Suprapubic skin (tissue), 4 donors: Measurements from ENCODE around the gene RGS16. TPM values are rescaled to one million over a fixed set of nuclear protein-coding genes. Genes with fewer than 3 reads are reported as not detected.

Experiments used
- DNase-seq, 2 donors: peaks; one replicate each; pipeline ENCODE4 v3.0.0-alpha.2; 2019; ENCODE audit warnings: low spot score in 2 of 2
- H3K27ac ChIP-seq: fragments of 200-600 bp; sonication (generic); one replicate; pipeline ENCODE4 v1.5.1; 2019
- H3K27me3 ChIP-seq: fragments of 200-600 bp; sonication (generic); one replicate; pipeline ENCODE4 v1.5.1; 2019
- H3K36me3 ChIP-seq: fragments of 200-600 bp; sonication (generic); one replicate; pipeline ENCODE4 v1.5.1; 2019
- H3K4me1 ChIP-seq: fragments of 200-600 bp; sonication (generic); one replicate; pipeline ENCODE4 v1.5.1; 2019
- H3K4me3 ChIP-seq: fragments of 200-600 bp; sonication (generic); one replicate; pipeline ENCODE4 v1.5.1; 2019; ENCODE audit warnings: mild to moderate bottlenecking
- H3K9me3 ChIP-seq: fragments of 200-600 bp; sonication (generic); one replicate; pipeline ENCODE4 v1.5.1; 2019
- EP300 ChIP-seq: sonication (generic); formaldehyde crosslinking; IDR thresholded peaks from one replicate; pipeline ENCODE4 v1.6.1; 2017; ENCODE audit warnings: antibody characterized with exemption
- POLR2A ChIP-seq, 2 donors: fragments of 450-650 bp; IDR thresholded peaks; one replicate each; pipeline ENCODE4 v1.6.1; 2017; ENCODE audit warnings: antibody characterized with exemption in 2 of 2, mild to moderate bottlenecking in 2 of 2, moderate library complexity in 2 of 2
- POLR2AphosphoS5 ChIP-seq, 3 donors: sonication (generic); formaldehyde crosslinking; IDR thresholded peaks; one replicate each; pipeline ENCODE4 v1.6.1; 2017; ENCODE audit warnings: antibody characterized with exemption in 3 of 3
- WGBS: methylation state at CpG from one replicate; pipeline ENCODE4 v1.1.5; 2018; 5-methylcytosine and 5-hydroxymethylcytosine counted together
- total RNA-seq, 4 donors: library from RNA; depleted of rRNA; stranded (reverse); fragments of >200 nt; gene quantifications; one replicate each; pipeline ENCODE4 v1.1.0, GENCODE V29; 2016
- TF ChIP-seq, protein P1 (sequence below), 2 donors: fragments of 200-600 bp in 1 of 2; fragments of 450-650 bp in 1 of 2; sonication (generic) in 1 of 2; IDR thresholded peaks; one replicate each; pipeline ENCODE4 v1.5.1; 2016 to 2019; ENCODE audit warnings: antibody characterized with exemption in 2 of 2, mild to moderate bottlenecking in 1 of 2, moderate library complexity in 1 of 2

The RGS16 gene
- total RNA-seq, 4 donors from 2014 or later: 0.40 to 3.6 (median 1.8) TPM

DNA sequence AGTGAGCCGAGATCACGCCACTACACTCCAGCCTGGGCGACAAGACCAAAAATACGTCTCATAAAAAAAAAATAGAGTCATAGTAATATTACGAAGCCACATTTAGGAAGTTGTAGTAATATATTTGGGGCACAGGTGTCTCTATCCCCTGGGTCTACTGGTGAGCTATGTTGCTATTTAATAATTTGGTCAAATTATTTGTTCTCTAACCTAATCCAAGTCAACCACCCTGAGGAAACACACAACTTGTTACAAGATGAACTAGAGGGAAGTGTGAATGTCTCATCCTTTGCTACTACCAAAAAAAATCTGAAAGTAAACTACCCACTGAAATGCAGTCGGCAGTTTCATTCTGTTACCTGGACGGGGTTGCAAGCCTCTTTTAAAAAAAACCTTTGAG, 44.9 kb upstream of the RGS16 start:
- Histone ChIP-seq H3K27me3 (no peaks in the 10 kb centered on the region), H3K27ac (no peak overlapping the region), H3K9me3 (no peaks in the 10 kb centered on the region), H3K36me3 (no peaks in the 10 kb centered on the region), H3K4me1 (no peaks in the 10 kb centered on the region), H3K4me3 (no peak overlapping the region)
- TF ChIP-seq, protein P1, sequence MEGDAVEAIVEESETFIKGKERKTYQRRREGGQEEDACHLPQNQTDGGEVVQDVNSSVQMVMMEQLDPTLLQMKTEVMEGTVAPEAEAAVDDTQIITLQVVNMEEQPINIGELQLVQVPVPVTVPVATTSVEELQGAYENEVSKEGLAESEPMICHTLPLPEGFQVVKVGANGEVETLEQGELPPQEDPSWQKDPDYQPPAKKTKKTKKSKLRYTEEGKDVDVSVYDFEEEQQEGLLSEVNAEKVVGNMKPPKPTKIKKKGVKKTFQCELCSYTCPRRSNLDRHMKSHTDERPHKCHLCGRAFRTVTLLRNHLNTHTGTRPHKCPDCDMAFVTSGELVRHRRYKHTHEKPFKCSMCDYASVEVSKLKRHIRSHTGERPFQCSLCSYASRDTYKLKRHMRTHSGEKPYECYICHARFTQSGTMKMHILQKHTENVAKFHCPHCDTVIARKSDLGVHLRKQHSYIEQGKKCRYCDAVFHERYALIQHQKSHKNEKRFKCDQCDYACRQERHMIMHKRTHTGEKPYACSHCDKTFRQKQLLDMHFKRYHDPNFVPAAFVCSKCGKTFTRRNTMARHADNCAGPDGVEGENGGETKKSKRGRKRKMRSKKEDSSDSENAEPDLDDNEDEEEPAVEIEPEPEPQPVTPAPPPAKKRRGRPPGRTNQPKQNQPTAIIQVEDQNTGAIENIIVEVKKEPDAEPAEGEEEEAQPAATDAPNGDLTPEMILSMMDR (IDR thresholded peaks at IDR 0.05): no peak
- TF ChIP-seq POLR2AphosphoS5 (IDR thresholded peaks at IDR 0.05): no peak
- no peak for TF ChIP-seq EP300
- no peak for TF ChIP-seq POLR2A (IDR thresholded peaks at IDR 0.05)
- DNase-seq: no peak
- WGBS: 92% methylated on average over 7 of the region's 7 CpGs

GRCh38 chr1:182646739-182647138, 42.5 kb upstream of the RGS16 start:
- Histone ChIP-seq H3K36me3 (no peaks in the 10 kb centered on the region), H3K4me1 (no peaks in the 10 kb centered on the region), H3K9me3 (no peaks in the 10 kb centered on the region), H3K4me3 (no peak overlapping the region), H3K27me3 (no peaks in the 10 kb centered on the region), H3K27ac (no peak overlapping the region)
- no peak for DNase-seq
- TF ChIP-seq POLR2AphosphoS5 (IDR thresholded peaks at IDR 0.05) (no peak), POLR2A (IDR thresholded peaks at IDR 0.05) (no peak), EP300 (no peak)
- TF ChIP-seq, protein P1 (IDR thresholded peaks at IDR 0.05): no peak
- 61% methylated on average over 2 of the region's 2 CpGs for WGBS

- WGBS: 85% methylated on average over 4 of the region's 4 CpGs
These were observed 40.7 kb upstream of the RGS16 start for GRCh38 chr1:182644886-182645285.

DNA sequence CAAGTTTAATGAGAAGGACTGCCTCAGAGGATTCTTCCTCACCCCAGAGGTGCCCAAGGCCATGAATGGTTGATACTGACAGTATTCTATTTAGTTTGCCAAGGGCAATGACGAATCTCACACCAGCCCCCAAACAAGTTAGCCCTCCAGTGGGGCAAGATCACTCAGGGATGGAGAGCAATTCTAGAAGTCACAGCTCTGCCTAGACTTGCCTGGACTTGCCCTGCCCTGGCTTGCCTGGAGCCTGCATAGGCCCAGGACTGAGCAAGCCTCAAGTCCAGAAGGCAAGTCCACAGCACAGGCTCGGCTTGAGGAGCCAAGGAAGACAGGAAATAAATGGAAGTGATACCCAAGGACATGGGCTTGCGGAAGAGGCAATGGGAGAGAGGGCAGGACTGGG, 39.5 kb upstream of the RGS16 start:
- no peaks in the 10 kb centered on the region for H3K9me3 ChIP-seq
- DNase-seq: no peak
- H3K4me1 ChIP-seq: no peaks in the 10 kb centered on the region
- H3K27me3 ChIP-seq: no peaks in the 10 kb centered on the region
- 61% methylated on average over 3 of the region's 3 CpGs for WGBS
- TF ChIP-seq, protein P1 (IDR thresholded peaks at IDR 0.05): no peak
- TF ChIP-seq EP300 (no peak), POLR2AphosphoS5 (IDR thresholded peaks at IDR 0.05) (no peak)
- no peak overlapping the region for H3K27ac ChIP-seq
- no peak overlapping the region for H3K4me3 ChIP-seq
- H3K36me3 ChIP-seq: no peaks in the 10 kb centered on the region

More at GRCh38 chr1:182644886-182645285, 40.7 kb upstream of the RGS16 start:
- no peak for DNase-seq
- Histone ChIP-seq H3K4me3 (no peak overlapping the region), H3K36me3 (no peaks in the 10 kb centered on the region), H3K27ac (no peak overlapping the region), H3K4me1 (no peaks in the 10 kb centered on the region), H3K27me3 (no peaks in the 10 kb centered on the region), H3K9me3 (no peaks in the 10 kb centered on the region)
- TF ChIP-seq POLR2A (IDR thresholded peaks at IDR 0.05): no peak
- TF ChIP-seq POLR2AphosphoS5 (IDR thresholded peaks at IDR 0.05): no peak
- TF ChIP-seq EP300: no peak
- TF ChIP-seq, protein P1 (IDR thresholded peaks at IDR 0.05): no peak

DNA sequence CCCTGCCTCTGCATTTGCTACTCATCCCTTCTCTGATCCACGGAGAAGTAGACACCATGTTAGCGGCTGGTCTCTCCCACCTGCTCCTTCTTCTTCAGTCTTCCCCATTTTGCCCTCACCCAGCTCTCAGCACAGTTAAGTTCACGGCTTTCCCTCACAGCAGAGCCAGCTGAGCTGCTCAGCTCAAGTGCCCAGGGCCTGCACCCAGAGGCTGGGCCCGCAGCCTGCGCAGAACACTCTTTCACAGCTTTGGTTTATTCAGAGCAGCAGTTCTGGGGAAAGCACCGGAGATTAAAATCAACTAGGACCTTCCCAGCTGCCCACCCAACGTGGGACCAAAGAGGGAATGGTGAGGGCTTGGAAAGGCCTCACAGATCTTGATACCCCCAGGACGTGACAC, 38.3 kb upstream of the RGS16 start:
- no peak for DNase-seq
- Histone ChIP-seq H3K27me3 (no peaks in the 10 kb centered on the region), H3K27ac (no peak overlapping the region), H3K4me1 (no peaks in the 10 kb centered on the region), H3K4me3 (no peak overlapping the region), H3K36me3 (no peaks in the 10 kb centered on the region), H3K9me3 (no peaks in the 10 kb centered on the region)
- TF ChIP-seq EP300: no peak
- TF ChIP-seq, protein P1 (IDR thresholded peaks at IDR 0.05): no peak
- 95% methylated on average over 8 of the region's 8 CpGs for WGBS
